HepG2 (cell line): ENCODE results near the gene CR1L.

Source experiments
- CREM ChIP-seq, 2 experiments: sonication (generic) in 1 of 2; formaldehyde crosslinking in 1 of 2; IDR thresholded peaks; 2 replicates each; pipeline versions ENCODE4 v1.4.0 to v1.6.1; 2016 to 2020; ENCODE audit warnings: antibody characterized with exemption in 1 of 2, mild to moderate bottlenecking in 1 of 2, missing genetic modification reagents in 1 of 2
- CTCF ChIP-seq: sonication (generic); formaldehyde crosslinking; IDR thresholded peaks from 2 replicates; pipeline ENCODE4 v1.5.0; 2020; ENCODE audit warnings: mild to moderate bottlenecking, missing genetic modification reagents, moderate library complexity
- FOXP1 ChIP-seq, 2 experiments: fragments of 450-650 bp in 1 of 2; IDR thresholded peaks; 2 replicates each; pipeline ENCODE4 v1.6.1; 2017 to 2018; ENCODE audit warnings: antibody characterized with exemption in 1 of 2
- NR3C1 ChIP-seq: sonication (generic); formaldehyde crosslinking; IDR thresholded peaks from 2 replicates; pipeline ENCODE4 v1.4.0; 2020; ENCODE audit warnings: missing genetic modification reagents
- POLR2AphosphoS5 ChIP-seq: IDR thresholded peaks from 2 replicates; pipeline ENCODE4 v1.6.1; 2012; ENCODE audit warnings: low read depth, low read length
- SNAI1 ChIP-seq: sonication (generic); formaldehyde crosslinking; IDR thresholded peaks from 2 replicates; pipeline ENCODE4 v1.5.0; 2020; ENCODE audit warnings: mild to moderate bottlenecking, missing genetic modification reagents, borderline replicate concordance
- ZNF441 ChIP-seq: sonication (generic); formaldehyde crosslinking; IDR thresholded peaks from 2 replicates; pipeline ENCODE4 v1.7.0; 2021; ENCODE audit warnings: missing genetic modification reagents, borderline replicate concordance
- ZNF768 ChIP-seq: sonication (generic); formaldehyde crosslinking; IDR thresholded peaks from 2 replicates; pipeline ENCODE4 v1.4.0; 2020; ENCODE audit warnings: missing genetic modification reagents
- ZNF790 ChIP-seq: sonication (generic); formaldehyde crosslinking; IDR thresholded peaks from 2 replicates; pipeline ENCODE4 v1.8.0; 2022; ENCODE audit warnings: missing genetic modification reagents, mild to moderate bottlenecking, borderline replicate concordance

GRCh38 chr1:207744000-207744534, 99.1 kb downstream of the CR1L start:
- TF ChIP-seq FOXP1 (IDR thresholded peaks at IDR 0.05) (no peak), FOXP1 (CRISPR knock-in tag; IDR thresholded peaks at IDR 0.05) (no peak), ZNF441 (CRISPR knock-in tag) (no peak), CTCF (CRISPR knock-in tag) (no peak), ZNF790 (no peak), CREM (IDR thresholded peaks at IDR 0.05) (no peak), CREM (CRISPR knock-in tag; IDR thresholded peaks at IDR 0.05) (no peak), NR3C1 (CRISPR knock-in tag) (no peak), SNAI1 (CRISPR knock-in tag) (no peak), POLR2AphosphoS5 (no peak), ZNF768 (CRISPR knock-in tag) (no peak)
